IMR-90 (cell line): ENCODE results near the gene MYH10. TPM values are rescaled to one million over a fixed set of nuclear protein-coding genes. Genes with fewer than 3 reads are reported as not detected.

Experiments
- ATAC-seq: fragments of 200-7000 bp; cut with Tn5 transposase; 2 replicates; pipeline ENCODE4 v1.9.1; 2020; ENCODE audit warnings: low read depth, mild to moderate bottlenecking, moderate library complexity
- BruUV-seq: library from RNA; stranded (reverse); fragments of 400-500 nt; replicated peaks from 2 replicates; lab custom pipeline; 2021; lab: Mats Ljungman, UMichigan
- CTCF ChIA-PET: fragments of 300-600 bp; formaldehyde crosslinking; extraction: SDS; loops from one replicate; lab custom pipeline; 2021; ENCODE audit warnings: antibody characterized with exemption; lab: Yijun Ruan, JAX
- POLR2A ChIA-PET: fragments of 300-600 bp; sonication (Branson Sonifier 250); formaldehyde crosslinking; loops from one replicate; lab custom pipeline; 2022; ENCODE audit warnings: antibody characterized with exemption; ENCODE audit not compliant: unreplicated experiment; lab: Charles Lee
- DNase-seq: peaks from one replicate; pipeline ENCODE4 v3.0.0; 2013
- H2AFZ ChIP-seq: replicated peaks from 2 replicates; pipeline ENCODE3; 2013; ENCODE audit warnings: low read length, mild to moderate bottlenecking; ENCODE audit not compliant: poor library complexity
- H2AK5ac ChIP-seq: 2 replicates; pipeline ENCODE4 v1.6.1; 2013; ENCODE audit warnings: low read depth, low read length, inconsistent platforms
- H2AK9ac ChIP-seq: replicated peaks from 2 replicates; pipeline ENCODE3; 2013; ENCODE audit warnings: mild to moderate bottlenecking, low read depth, low read length, moderate library complexity; ENCODE audit not compliant: poor library complexity
- H2BK120ac ChIP-seq: 2 replicates; pipeline ENCODE4 v1.6.1; 2013; ENCODE audit warnings: low read depth, low read length, inconsistent platforms
- H2BK15ac ChIP-seq: 3 replicates; pipeline ENCODE4 v1.6.1; 2013; ENCODE audit warnings: low read depth, low read length, inconsistent platforms
- H2BK20ac ChIP-seq: 2 replicates; pipeline ENCODE4 v1.6.1; 2013; ENCODE audit warnings: low read depth, mild to moderate bottlenecking, inconsistent platforms, low read length, moderate library complexity
- H2BK5ac ChIP-seq: 2 replicates; pipeline ENCODE4 v1.6.1; 2013; ENCODE audit warnings: mild to moderate bottlenecking, low read depth, low read length, inconsistent platforms; ENCODE audit not compliant: poor library complexity, severe bottlenecking
- H3K14ac ChIP-seq: replicated peaks from 2 replicates; pipeline ENCODE4 v1.6.1; 2013; ENCODE audit warnings: low read depth, low read length, inconsistent platforms
- H3K18ac ChIP-seq: 2 replicates; pipeline ENCODE4 v1.6.1; 2013; ENCODE audit warnings: low read depth, low read length, control low read depth
- H3K23ac ChIP-seq: 2 replicates; pipeline ENCODE4 v1.6.1; 2013; ENCODE audit warnings: low read depth, low read length, inconsistent platforms
- H3K27ac ChIP-seq: 2 replicates; pipeline ENCODE4 v1.5.1; 2013; ENCODE audit warnings: mild to moderate bottlenecking, control low read depth, low read length; ENCODE audit not compliant: insufficient read depth
- H3K27me3 ChIP-seq: 2 replicates; pipeline ENCODE4 v1.6.1; 2013; ENCODE audit warnings: low read length; ENCODE audit not compliant: control insufficient read depth, insufficient read depth
- H3K36me3 ChIP-seq: 2 replicates; pipeline ENCODE4 v1.6.1; 2013; ENCODE audit warnings: low read length, mixed read lengths; ENCODE audit not compliant: control insufficient read depth, insufficient read depth
- H3K4ac ChIP-seq: 2 replicates; pipeline ENCODE4 v1.6.1; 2013; ENCODE audit warnings: low read depth, low read length, inconsistent platforms
- H3K4me1 ChIP-seq: 2 replicates; pipeline ENCODE4 v1.6.1; 2013; ENCODE audit warnings: low read length, mixed read lengths; ENCODE audit not compliant: control insufficient read depth, insufficient read depth
- H3K4me2 ChIP-seq: 2 replicates; pipeline ENCODE4 v1.6.1; 2013; ENCODE audit warnings: low read depth, mild to moderate bottlenecking, control low read depth, low read length, moderate library complexity
- H3K4me3 ChIP-seq: 2 replicates; pipeline ENCODE4 v1.5.1; 2013; ENCODE audit warnings: low read depth, mild to moderate bottlenecking, control low read depth, low read length, moderate library complexity; ENCODE audit not compliant: insufficient read depth
- H3K56ac ChIP-seq: 2 replicates; pipeline ENCODE4 v1.6.1; 2013; ENCODE audit warnings: low read length, inconsistent platforms; ENCODE audit not compliant: insufficient read depth; ENCODE audit errors: extremely low read depth
- H3K79me1 ChIP-seq, 2 experiments: 2 replicates each; pipeline ENCODE4 v1.6.1; 2013; ENCODE audit warnings: low read length in 2 of 2, inconsistent platforms in 1 of 2, low read depth in 1 of 2
- H3K9ac ChIP-seq: 2 replicates; pipeline ENCODE4 v1.6.1; 2013; ENCODE audit warnings: low read depth, low read length, control low read depth
- H3K9me1 ChIP-seq: 2 replicates; pipeline ENCODE4 v1.6.1; 2013; ENCODE audit warnings: low read length, inconsistent platforms; ENCODE audit not compliant: insufficient read depth
- H3K9me3 ChIP-seq: 2 replicates; pipeline ENCODE4 v1.6.1; 2013; ENCODE audit warnings: low read length; ENCODE audit not compliant: control insufficient read depth, insufficient read depth
- H4K20me1 ChIP-seq: 2 replicates; pipeline ENCODE4 v1.6.1; 2013; ENCODE audit warnings: low read length, inconsistent platforms; ENCODE audit not compliant: insufficient read depth
- H4K5ac ChIP-seq: 2 replicates; pipeline ENCODE4 v1.6.1; 2013; ENCODE audit warnings: mild to moderate bottlenecking, low read depth, low read length, control low read depth
- H4K8ac ChIP-seq, 2 experiments: 2 replicates each; pipeline ENCODE4 v1.6.1; 2013; ENCODE audit warnings: low read depth in 2 of 2, low read length in 2 of 2, control low read depth in 1 of 2, inconsistent platforms in 1 of 2
- H4K91ac ChIP-seq: 2 replicates; pipeline ENCODE4 v1.6.1; 2013; ENCODE audit warnings: low read depth, low read length, inconsistent platforms; ENCODE audit not compliant: insufficient read depth
- BHLHE40 ChIP-seq: fragments of 150-350 bp; IDR thresholded peaks from 2 replicates; pipeline ENCODE4 v1.6.1; 2016; ENCODE audit warnings: mild to moderate bottlenecking, low read depth, low read length
- CHD1 ChIP-seq: IDR thresholded peaks from 2 replicates; pipeline ENCODE4 v1.6.1; 2012; ENCODE audit warnings: low read depth, low read length, improper control_type of control experiment
- CTCF ChIP-seq: conservative IDR thresholded peaks from 2 replicates; pipeline ENCODE4 v1.5.1; 2012; ENCODE audit warnings: mild to moderate bottlenecking, low read depth, low read length, improper control_type of control experiment
- ELK1 ChIP-seq: fragments of 150-350 bp; IDR thresholded peaks from 2 replicates; pipeline ENCODE4 v1.6.1; 2016; ENCODE audit warnings: low read depth, mild to moderate bottlenecking, low read length, moderate library complexity, borderline replicate concordance
- FOS ChIP-seq: fragments of 150-350 bp; IDR thresholded peaks from 2 replicates; pipeline ENCODE4 v1.6.1; 2016; ENCODE audit warnings: low read depth, low read length
- MAFK ChIP-seq: IDR thresholded peaks from 2 replicates; pipeline ENCODE4 v1.6.1; 2012; ENCODE audit warnings: low read depth, low read length, improper control_type of control experiment
- MAZ ChIP-seq: IDR thresholded peaks from 2 replicates; pipeline ENCODE4 v1.6.1; 2012; ENCODE audit warnings: low read depth, mild to moderate bottlenecking, low read length, improper control_type of control experiment, moderate library complexity, borderline replicate concordance
- MXI1 ChIP-seq: IDR thresholded peaks from 2 replicates; pipeline ENCODE4 v1.6.1; 2012; ENCODE audit warnings: low read depth, mild to moderate bottlenecking, low read length, moderate library complexity, borderline replicate concordance
- POLR2A ChIP-seq: IDR thresholded peaks from 2 replicates; pipeline ENCODE4 v1.6.1; 2012; ENCODE audit warnings: mild to moderate bottlenecking, low read depth, low read length
- RAD21 ChIP-seq: IDR thresholded peaks from 2 replicates; pipeline ENCODE4 v1.6.1; 2012; ENCODE audit warnings: low read length, improper control_type of control experiment
- SMC3 ChIP-seq: fragments of 150-350 bp; IDR thresholded peaks from 2 replicates; pipeline ENCODE4 v1.6.1; 2016; ENCODE audit warnings: low read depth, mild to moderate bottlenecking, antibody characterized with exemption, low read length, moderate library complexity
- USF2 ChIP-seq: fragments of 150-350 bp; IDR thresholded peaks from 2 replicates; pipeline ENCODE4 v1.6.1; 2017; ENCODE audit warnings: mild to moderate bottlenecking, antibody characterized with exemption, low read length, low read depth
- WGBS, 2 experiments: methylation state at CpG; one replicate each; pipeline versions ENCODE4 v1.1.5 to v1.1.7; 2013; ENCODE audit warnings: missing lambda C conversion rate in 2 of 2; ENCODE audit not compliant: insufficient read length in 1 of 2; ENCODE audit errors: extremely low coverage in 2 of 2; 5-methylcytosine and 5-hydroxymethylcytosine counted together
- dilution Hi-C: fragments of 300-500 bp; cut with HindIII; formaldehyde crosslinking; loops from one replicate; pipeline ENCODE4 v1.14.3; 2018; ENCODE audit warnings: low sequenced_read_pairs; ENCODE audit not compliant: unreplicated experiment
- in situ Hi-C: fragments of 300-500 bp; cut with MboI; formaldehyde crosslinking; loops from 3 replicates; pipeline ENCODE4 v1.14.3; 2019; ENCODE audit warnings: low sequenced_read_pairs, inconsistent platforms, mixed read lengths
- intact Hi-C: fragments of 100-400 bp; cut with micrococcal nuclease; formaldehyde crosslinking; loops from 2 replicates; pipeline ENCODE4 v1.10.0; 2022
- polyA plus RNA-seq, 3 experiments: library from polyadenylated mRNA; depleted of rRNA; stranded (reverse); fragments of >200 nt; gene quantifications; 2 replicates each; pipeline ENCODE4 v1.2.3, GENCODE V29; 2012; ENCODE audit warnings: low replicate concordance in 1 of 3
- total RNA-seq: library from RNA; depleted of rRNA; stranded (reverse); fragments of >200 nt; gene quantifications from 2 replicates; pipeline ENCODE4 v1.2.3, GENCODE V29; 2012

MYH10 gene
- total and polyA plus RNA-seq, 2 of the 4 experiments (the other 2 are of a cell fraction), result 71.2 to 95.2 TPM

GRCh38 chr17:8430966-8431365 is 199.6 kb downstream of the MYH10 start:
- H2BK15ac ChIP-seq, result no peak overlapping the region
- 0 out of 2 replicates have a peak, but pooled peaks cover under 1% of the 10 kb centered on the region for H4K20me1 ChIP-seq
- H3K9ac ChIP-seq, result no peak overlapping the region
- 0 out of 2 replicates have a peak overlapping the region, but pooled peaks have one; percentile 33 for H2AK5ac ChIP-seq
- intact Hi-C loops, result no loop called here
- H2AFZ ChIP-seq, result peak overlapping the region; percentile 70
- no peak overlapping the region for H3K14ac ChIP-seq
- no peaks in the 10 kb centered on the region for H3K9me1 ChIP-seq
- DNase-seq (peak; percentile 22), ATAC-seq (no peak)
- no peak overlapping the region for H4K91ac ChIP-seq
- no peak overlapping the region for H2BK20ac ChIP-seq
- POLR2A ChIA-PET, result interaction anchor here (0.6 kb wide), 1 partner anchor 48 kb away, joined by 4 read pairs; no protein-coding TSS in a partner anchor
- no peak overlapping the region for H3K4me2 ChIP-seq
- H3K4ac ChIP-seq, result no peak overlapping the region
- no peak overlapping the region for H3K18ac ChIP-seq
- no peak overlapping the region for H3K56ac ChIP-seq
- H2BK120ac ChIP-seq, result no peak overlapping the region
- H3K23ac ChIP-seq, result no peak overlapping the region
- no peak overlapping the region for H4K5ac ChIP-seq
- H2AK9ac ChIP-seq, result no peak overlapping the region
- no peak overlapping the region for H3K27ac ChIP-seq
- H3K4me1 ChIP-seq, result no peaks in the 10 kb centered on the region
- H3K4me3 ChIP-seq, result no peak overlapping the region
- H3K27me3 ChIP-seq, result peaks cover 5% of the 10 kb centered on the region; the same call in 1 of the 2 replicates
- CTCF ChIA-PET, result interaction anchor here (0.8 to 1.1 kb wide), 2 partner anchors 11 to 21 kb away, joined by 4 to 5 read pairs; no protein-coding TSS in a partner anchor
- H3K79me1 ChIP-seq, result no peaks in the 10 kb centered on the region
- no TSS peak for BruUV-seq
- dilution Hi-C loops, result no loop called here
- H2BK5ac ChIP-seq, result no peak overlapping the region
- H3K36me3 ChIP-seq, result no peaks in the 10 kb centered on the region
- WGBS, 2 experiments, result 0% methylated on average over 1 of the region's 7 CpGs; no CpG with 5 or more reads in 1 of the 2 experiments
- in situ Hi-C loops, result no loop called here
- TF ChIP-seq RAD21 (no peak), ELK1 (no peak), CTCF (no peak), SMC3 (no peak), BHLHE40 (no peak), MXI1 (no peak), POLR2A (no peak), FOS (no peak), MAFK (no peak), CHD1 (no peak), MAZ (no peak), USF2 (no peak)
- no peaks in the 10 kb centered on the region for H3K9me3 ChIP-seq
- H4K8ac ChIP-seq, result no peak overlapping the region
